ENCODE results near the gene CD177. TPM values are rescaled to one million over a fixed set of nuclear protein-coding genes. Genes with fewer than 3 reads are reported as not detected.

The CD177 gene
- total RNA-seq, 1 experiment from 2014 or later = not detected

GRCh38 chr19:43329989-43330388 is 23.5 kb upstream of the CD177 start:
- Mint-ChIP-seq H3K36me3 (ENCODE audit: insufficient read depth, unreplicated experiment) (no peaks in the 10 kb centered on the region), H3K4me3 (ENCODE audit: unreplicated experiment) (no peak overlapping the region), H3K27me3 (ENCODE audit: insufficient read depth, unreplicated experiment) (no peaks in the 10 kb centered on the region), H3K9me3 (ENCODE audit: unreplicated experiment) (peaks cover 15% of the 10 kb centered on the region), H3K4me1 (ENCODE audit: low read depth, unreplicated experiment) (no peaks in the 10 kb centered on the region), H3K27ac (ENCODE audit: unreplicated experiment) (no peak overlapping the region)
- H3K9me3 ChIP-seq = no peaks in the 10 kb centered on the region
- DNase-seq = no peak
- no peak for TF ChIP-seq CTCF (IDR thresholded peaks at IDR 0.05; ENCODE audit: insufficient read depth in 1 of 2, low read depth in 1 of 2, low read length in 1 of 2, severe bottlenecking in 1 of 2, unreplicated experiment in 1 of 2)
- H3K36me3 ChIP-seq (ENCODE audit: control insufficient read depth, insufficient read depth, low read length) = no peaks in the 10 kb centered on the region
- peaks cover 7% of the 10 kb centered on the region; the same call in 1 of the 2 replicates for H3K4me1 ChIP-seq
- no peak overlapping the region for H3K4me3 ChIP-seq (ENCODE audit: low read depth, low read length)
- no peaks in the 10 kb centered on the region for H3K27me3 ChIP-seq (replicated peaks; ENCODE audit: control insufficient read depth, insufficient read depth, low read length)
- no TSS peak for BruUV-seq (replicated peaks)
- ChIA-PET POLR2A (no interaction called here), CTCF (no interaction called here)
- intact Hi-C loops (cut with micrococcal nuclease; ENCODE audit: unreplicated experiment) = loop anchor here (2.0 kb wide), 1 partner anchor 25 kb away; no protein-coding TSS in a partner anchor

GRCh38 chr19:43330726-43331434 is 22.6 kb upstream of the CD177 start:
- BruUV-seq (replicated peaks) = no TSS peak
- DNase-seq = no peak
- TF ChIP-seq CTCF (IDR thresholded peaks at IDR 0.05; ENCODE audit: insufficient read depth in 1 of 2, low read depth in 1 of 2, low read length in 1 of 2, severe bottlenecking in 1 of 2, unreplicated experiment in 1 of 2) = no peak
- Mint-ChIP-seq H3K9me3 (ENCODE audit: unreplicated experiment) (peaks cover 15% of the 10 kb centered on the region), H3K4me1 (ENCODE audit: low read depth, unreplicated experiment) (no peaks in the 10 kb centered on the region), H3K4me3 (ENCODE audit: unreplicated experiment) (no peak overlapping the region), H3K27me3 (ENCODE audit: insufficient read depth, unreplicated experiment) (no peaks in the 10 kb centered on the region), H3K27ac (ENCODE audit: unreplicated experiment) (no peak overlapping the region), H3K36me3 (ENCODE audit: insufficient read depth, unreplicated experiment) (no peaks in the 10 kb centered on the region)
- H3K9me3 ChIP-seq = no peaks in the 10 kb centered on the region
- peaks cover 7% of the 10 kb centered on the region; the same call in 1 of the 2 replicates for H3K4me1 ChIP-seq
- CTCF ChIA-PET = no interaction called here
- H3K36me3 ChIP-seq (ENCODE audit: control insufficient read depth, insufficient read depth, low read length) = no peaks in the 10 kb centered on the region
- POLR2A ChIA-PET = no interaction called here
- no peaks in the 10 kb centered on the region for H3K27me3 ChIP-seq (replicated peaks; ENCODE audit: control insufficient read depth, insufficient read depth, low read length)
- intact Hi-C loops (cut with micrococcal nuclease; ENCODE audit: unreplicated experiment) = no loop called here
- no peak overlapping the region for H3K4me3 ChIP-seq (ENCODE audit: low read depth, low read length)

GRCh38 chr19:43331435-43332010 is 22.0 kb upstream of the CD177 start:
- no peak overlapping the region for H3K27ac Mint-ChIP-seq (ENCODE audit: unreplicated experiment)
- ChIA-PET CTCF (no interaction called here), POLR2A (no interaction called here)

More at GRCh38 chr19:43331435-43332010, 22.0 kb upstream of the CD177 start:
- Mint-ChIP-seq H3K4me3 (ENCODE audit: unreplicated experiment) (no peak overlapping the region), H3K9me3 (ENCODE audit: unreplicated experiment) (peaks cover 15% of the 10 kb centered on the region), H3K27me3 (ENCODE audit: insufficient read depth, unreplicated experiment) (no peaks in the 10 kb centered on the region), H3K4me1 (ENCODE audit: low read depth, unreplicated experiment) (no peaks in the 10 kb centered on the region), H3K36me3 (ENCODE audit: insufficient read depth, unreplicated experiment) (no peaks in the 10 kb centered on the region)
- Histone ChIP-seq H3K27me3 (replicated peaks; ENCODE audit: control insufficient read depth, insufficient read depth, low read length) (no peaks in the 10 kb centered on the region), H3K4me1 (peaks cover 7% of the 10 kb centered on the region; the same call in 1 of the 2 replicates), H3K4me3 (ENCODE audit: low read depth, low read length) (no peak overlapping the region), H3K36me3 (ENCODE audit: control insufficient read depth, insufficient read depth, low read length) (no peaks in the 10 kb centered on the region), H3K9me3 (no peaks in the 10 kb centered on the region)
- no peak for TF ChIP-seq CTCF (IDR thresholded peaks at IDR 0.05; ENCODE audit: insufficient read depth in 1 of 2, low read depth in 1 of 2, low read length in 1 of 2, severe bottlenecking in 1 of 2, unreplicated experiment in 1 of 2)
- no peak for DNase-seq
- no TSS peak for BruUV-seq (replicated peaks)
- intact Hi-C loops (cut with micrococcal nuclease; ENCODE audit: unreplicated experiment) = no loop called here
